Endodermal cell (in vitro differentiated cells): Measurements from ENCODE around the gene CD59. TPM values are rescaled to one million over a fixed set of nuclear protein-coding genes. Genes with fewer than 3 reads are reported as not detected.

Experiments
- DNase-seq: peaks from one replicate; pipeline ENCODE4 v3.0.0-alpha.2; 2017
- H3K27ac ChIP-seq: 2 replicates; pipeline ENCODE4 v1.5.1; 2013; ENCODE audit warnings: mild to moderate bottlenecking, low read depth, low read length, moderate library complexity
- H3K27me3 ChIP-seq: 2 replicates; pipeline ENCODE4 v1.6.1; 2013; ENCODE audit warnings: mild to moderate bottlenecking, low read length, moderate library complexity; ENCODE audit not compliant: insufficient read depth, control insufficient read depth, poor library complexity, severe bottlenecking
- H3K36me3 ChIP-seq: 2 replicates; pipeline ENCODE4 v1.7.0; 2013; ENCODE audit warnings: mild to moderate bottlenecking, low read length, moderate library complexity; ENCODE audit not compliant: control insufficient read depth, insufficient read depth
- H3K4me1 ChIP-seq: one replicate; pipeline ENCODE4 v1.7.0; 2013; ENCODE audit warnings: low read length; ENCODE audit not compliant: control insufficient read depth, insufficient read depth
- H3K4me3 ChIP-seq: 2 replicates; pipeline ENCODE4 v1.5.1; 2013; ENCODE audit warnings: mild to moderate bottlenecking, low read length, moderate library complexity
- H3K9ac ChIP-seq: 2 replicates; pipeline ENCODE4 v1.6.1; 2013; ENCODE audit warnings: mild to moderate bottlenecking, low read length, moderate library complexity; ENCODE audit not compliant: poor library complexity, severe bottlenecking; ENCODE audit errors: extremely low read depth
- H3K9me3 ChIP-seq: 2 replicates; pipeline ENCODE4 v1.6.1; 2013; ENCODE audit warnings: mild to moderate bottlenecking, low read length, moderate library complexity; ENCODE audit not compliant: control insufficient read depth
- H3K27ac Mint-ChIP-seq: 2 replicates; pipeline ENCODE4 v1.8.0; 2020; ENCODE audit warnings: mixed read lengths
- H3K27me3 Mint-ChIP-seq: 2 replicates; pipeline ENCODE4 v1.8.0; 2021; ENCODE audit warnings: mild to moderate bottlenecking, mixed read lengths; ENCODE audit not compliant: insufficient read depth
- H3K36me3 Mint-ChIP-seq: 2 replicates; pipeline ENCODE4 v1.8.0; 2020; ENCODE audit warnings: low read depth, mixed read lengths
- H3K4me1 Mint-ChIP-seq: 2 replicates; pipeline ENCODE4 v1.8.0; 2020; ENCODE audit warnings: mixed read lengths
- H3K4me3 Mint-ChIP-seq: 2 replicates; pipeline ENCODE4 v1.8.0; 2020; ENCODE audit warnings: mild to moderate bottlenecking, moderate library complexity, mixed read lengths
- H3K9me3 Mint-ChIP-seq: 2 replicates; pipeline ENCODE4 v1.8.0; 2020; ENCODE audit warnings: mild to moderate bottlenecking, mixed read lengths
- CTCF ChIP-seq: fragments of 200-600 bp; sonication (generic); conservative IDR thresholded peaks from 2 replicates; pipeline ENCODE4 v1.5.0; 2021; ENCODE audit warnings: antibody characterized with exemption, mild to moderate bottlenecking
- WGBS, 2 experiments: methylation state at CpG; one replicate each; pipeline versions ENCODE4 v1.1.5 to v1.1.7; 2013; ENCODE audit warnings: missing lambda C conversion rate in 2 of 2, mixed read lengths in 1 of 2; ENCODE audit not compliant: insufficient coverage in 1 of 2, insufficient read length in 1 of 2; 5-methylcytosine and 5-hydroxymethylcytosine counted together
- total RNA-seq, 2 donors: library from RNA; stranded (reverse); fragmentation: NEBNext Ultra II Directional in 1 of 2; extraction: Animal tissue kit (Norgen Biotek cat#: 25700) in 1 of 2; gene quantifications; 2 replicates in 1 of 2; 3 replicates in 1 of 2; pipeline ENCODE4 v1.2.1, GENCODE V29; 2021

CD59 gene
- total RNA-seq, 2 donors from 2014 or later, result 111 to 142 TPM

- Histone ChIP-seq H3K9ac (peak overlapping the region; percentile 69), H3K9me3 (no peaks in the 10 kb centered on the region), H3K4me3 (peak overlapping the region; percentile 93), H3K4me1 (peaks cover 2% of the 10 kb centered on the region), H3K36me3 (no peaks in the 10 kb centered on the region), H3K27ac (no peak overlapping the region), H3K27me3 (peaks cover 35% of the 10 kb centered on the region)
- 2 to 11% methylated on average over 6 to 22 of the region's 22 CpGs for WGBS, 2 experiments
- H3K9me3 Mint-ChIP-seq, result no peaks in the 10 kb centered on the region
- H3K27ac Mint-ChIP-seq, result no peak overlapping the region
- DNase-seq, result peak; percentile 44
- peak overlapping the region; percentile 84 for H3K4me3 Mint-ChIP-seq
- peaks cover 2% of the 10 kb centered on the region for H3K36me3 Mint-ChIP-seq
- peaks cover 14% of the 10 kb centered on the region for H3K4me1 Mint-ChIP-seq
- TF ChIP-seq CTCF, result no peak
- H3K27me3 Mint-ChIP-seq, result peaks cover 37% of the 10 kb centered on the region
These were observed 37.3 kb upstream of the CD59 start for GRCh38 chr11:33773404-33773986.

GRCh38 chr11:33772870-33773269, 36.6 kb upstream of the CD59 start:
- H3K9ac ChIP-seq, result no peak overlapping the region
- no peak for DNase-seq
- no peaks in the 10 kb centered on the region for H3K9me3 ChIP-seq
- Mint-ChIP-seq H3K4me1 (peaks cover 7% of the 10 kb centered on the region), H3K27me3 (peaks cover 37% of the 10 kb centered on the region), H3K9me3 (no peaks in the 10 kb centered on the region), H3K36me3 (peaks cover 4% of the 10 kb centered on the region), H3K27ac (no peak overlapping the region), H3K4me3 (peak overlapping the region; percentile 84)
- no peak overlapping the region for H3K27ac ChIP-seq
- peak overlapping the region; percentile 93 for H3K4me3 ChIP-seq
- WGBS, 2 experiments, result 89 to 100% methylated on average over 1 of the region's 1 CpG
- no peak for TF ChIP-seq CTCF
- peaks cover 35% of the 10 kb centered on the region for H3K27me3 ChIP-seq
- peaks cover 4% of the 10 kb centered on the region for H3K36me3 ChIP-seq
- H3K4me1 ChIP-seq, result no peaks in the 10 kb centered on the region

- Histone ChIP-seq H3K36me3 (peaks cover 7% of the 10 kb centered on the region), H3K27ac (no peak overlapping the region), H3K4me1 (no peaks in the 10 kb centered on the region), H3K4me3 (no peak overlapping the region), H3K9ac (no peak overlapping the region), H3K9me3 (no peaks in the 10 kb centered on the region), H3K27me3 (peaks cover 35% of the 10 kb centered on the region)
- TF ChIP-seq CTCF, result no peak
- peaks cover 6% of the 10 kb centered on the region for H3K4me1 Mint-ChIP-seq
- WGBS, 2 experiments, result 94% methylated on average over 4 of the region's 4 CpGs
- peaks cover 37% of the 10 kb centered on the region for H3K27me3 Mint-ChIP-seq
- H3K4me3 Mint-ChIP-seq, result no peak overlapping the region
- no peak overlapping the region for H3K27ac Mint-ChIP-seq
- H3K9me3 Mint-ChIP-seq, result no peaks in the 10 kb centered on the region
- DNase-seq, result no peak
- peaks cover 7% of the 10 kb centered on the region for H3K36me3 Mint-ChIP-seq
These were observed 36.1 kb upstream of the CD59 start for GRCh38 chr11:33772300-33772699.
